Muscle layer of duodenum (tissue), 2 donors: ENCODE results near the gene RPL13.

Source experiments
- H3K27ac ChIP-seq: one replicate; pipeline ENCODE4 v1.7.0; 2013; ENCODE audit warnings: mild to moderate bottlenecking, low read length
- H3K27me3 ChIP-seq: one replicate; pipeline ENCODE4 v1.7.0; 2013; ENCODE audit warnings: low read depth, mild to moderate bottlenecking, control low read depth, low read length
- H3K36me3 ChIP-seq, 2 donors: one replicate each; pipeline ENCODE4 v1.7.0; 2013; ENCODE audit warnings: low read length in 2 of 2, control low read depth in 1 of 2, mild to moderate bottlenecking in 1 of 2; ENCODE audit not compliant: insufficient read depth in 2 of 2, control insufficient read depth in 1 of 2
- H3K4me1 ChIP-seq, 2 donors: one replicate each; pipeline ENCODE4 v1.7.0; 2013; ENCODE audit warnings: low read length in 2 of 2, mild to moderate bottlenecking in 2 of 2, control low read depth in 1 of 2, moderate library complexity in 1 of 2; ENCODE audit not compliant: insufficient read depth in 2 of 2, control insufficient read depth in 1 of 2
- H3K4me3 ChIP-seq, 2 donors: one replicate each; pipeline ENCODE4 v1.7.0; 2013; ENCODE audit warnings: low read length in 2 of 2, low read depth in 1 of 2, mild to moderate bottlenecking in 1 of 2
- H3K9me3 ChIP-seq, 2 donors: one replicate each; pipeline ENCODE4 v1.7.0; 2013; ENCODE audit warnings: low read length in 2 of 2, control low read depth in 1 of 2, mild to moderate bottlenecking in 1 of 2; ENCODE audit not compliant: control insufficient read depth in 1 of 2
- donor health status: healthy.

The RPL13 gene

GRCh38 chr16:89531821-89532526 lies 28.5 kb upstream of the RPL13 start:
- Histone ChIP-seq H3K4me1 (peaks cover 0 to 8% of the 10 kb centered on the region in 2 donors), H3K27ac (no peak overlapping the region)

DNA sequence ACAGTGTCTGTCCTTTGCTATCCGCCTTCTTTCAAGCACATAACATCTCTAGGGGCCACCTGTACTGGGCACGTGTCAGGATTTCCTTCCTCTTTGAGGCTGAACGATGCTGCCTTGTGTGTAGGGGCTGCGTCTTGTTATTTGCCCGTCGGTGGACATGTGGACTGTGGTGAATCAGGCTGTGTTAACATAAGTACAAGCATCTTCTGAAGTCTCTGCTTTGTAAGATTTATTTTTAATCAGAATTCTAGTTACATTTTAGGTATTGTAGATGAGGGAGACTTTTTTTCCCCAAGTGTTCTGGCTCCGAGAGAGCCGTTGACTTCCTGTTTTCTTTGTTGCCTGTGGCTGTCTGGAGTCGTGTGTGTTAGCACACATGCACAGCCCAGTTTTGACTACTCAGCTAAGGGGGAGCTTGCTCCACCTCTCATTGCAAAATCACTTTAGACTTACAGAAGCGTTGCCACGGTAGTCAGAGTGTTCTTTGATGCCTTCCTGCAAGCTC lies 26.2 kb upstream of the RPL13 start:
- H3K27me3 ChIP-seq, result no peaks in the 10 kb centered on the region
- peaks cover 0 to 12% of the 10 kb centered on the region in 2 donors for H3K4me1 ChIP-seq
- H3K9me3 ChIP-seq, result no peaks in the 10 kb centered on the region
- H3K4me3 ChIP-seq, result no peak overlapping the region
- peaks cover 30 to 79% of the 10 kb centered on the region in 2 donors for H3K36me3 ChIP-seq
- no peak overlapping the region for H3K27ac ChIP-seq

More at GRCh38 chr16:89531821-89532526, 28.5 kb upstream of the RPL13 start:
- Histone ChIP-seq H3K4me3 (no peak overlapping the region), H3K27me3 (no peaks in the 10 kb centered on the region), H3K9me3 (no peaks in the 10 kb centered on the region), H3K36me3 (peaks cover 39 to 82% of the 10 kb centered on the region in 2 donors)

DNA sequence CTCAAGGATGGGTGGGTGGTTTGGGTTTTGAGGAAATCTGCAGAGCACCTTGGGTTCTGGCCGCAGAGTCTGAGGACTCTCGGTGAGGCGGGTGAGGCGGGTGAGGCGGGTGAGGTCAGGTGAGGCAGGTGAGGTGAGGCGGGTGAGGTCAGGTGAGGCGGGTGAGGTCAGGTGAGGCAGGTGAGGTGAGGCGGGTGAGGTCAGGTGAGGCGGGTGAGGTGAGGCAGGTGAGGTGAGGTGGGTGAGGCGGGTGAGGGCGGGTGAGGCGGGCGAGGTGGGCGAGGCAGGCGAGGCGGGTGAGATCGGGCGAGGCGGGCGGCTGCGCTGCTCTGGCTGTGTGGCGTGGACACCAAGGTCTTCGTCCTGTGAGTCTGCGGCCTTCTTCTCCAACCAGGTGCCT lies 24.1 kb upstream of the RPL13 start:
- H3K27ac ChIP-seq, result no peak overlapping the region

DNA sequence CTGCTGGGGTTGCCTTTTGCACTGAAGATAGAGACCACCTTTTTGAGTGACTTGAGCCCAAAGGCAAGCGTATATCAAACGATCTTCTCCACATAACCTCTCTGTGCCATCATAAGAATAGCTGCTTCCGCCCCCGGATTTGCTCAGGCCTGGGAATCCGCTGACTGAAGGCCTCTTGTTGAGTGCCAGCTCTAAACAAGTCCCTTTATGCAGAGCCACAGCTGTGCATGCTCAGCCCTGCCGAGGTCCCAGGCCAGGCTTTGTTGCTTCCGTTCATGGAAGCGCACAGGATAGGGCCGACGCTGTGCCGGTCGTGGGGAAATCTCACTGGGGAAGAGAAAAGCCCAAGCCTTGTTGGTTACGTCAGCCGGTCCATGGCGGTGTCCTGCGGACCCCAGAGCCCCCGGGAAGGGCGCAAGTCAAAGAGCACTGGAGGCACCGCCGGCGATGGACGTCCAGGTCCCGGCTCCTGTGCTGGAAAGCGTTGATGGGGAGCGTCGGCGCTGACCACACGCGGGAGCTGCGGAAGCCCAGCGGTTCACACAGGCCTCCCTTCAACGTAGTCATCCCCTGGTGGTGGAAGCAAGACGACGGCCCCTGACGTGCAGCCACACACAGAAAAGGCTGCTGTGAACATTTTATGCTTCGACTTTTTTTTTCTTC lies 23.5 kb upstream of the RPL13 start:
- Histone ChIP-seq H3K36me3 (peaks cover 32 to 76% of the 10 kb centered on the region in 2 donors), H3K27me3 (no peaks in the 10 kb centered on the region), H3K4me1 (peaks cover 0 to 12% of the 10 kb centered on the region in 2 donors), H3K27ac (no peak overlapping the region), H3K9me3 (no peaks in the 10 kb centered on the region), H3K4me3 (no peak overlapping the region)

More for the DNA sequence above, 24.1 kb upstream of the RPL13 start:
- H3K9me3 ChIP-seq, result no peaks in the 10 kb centered on the region
- peaks cover 0 to 12% of the 10 kb centered on the region in 2 donors for H3K4me1 ChIP-seq
- H3K4me3 ChIP-seq, result no peak overlapping the region
- no peaks in the 10 kb centered on the region for H3K27me3 ChIP-seq
- H3K36me3 ChIP-seq, result peaks cover 30 to 76% of the 10 kb centered on the region in 2 donors

DNA sequence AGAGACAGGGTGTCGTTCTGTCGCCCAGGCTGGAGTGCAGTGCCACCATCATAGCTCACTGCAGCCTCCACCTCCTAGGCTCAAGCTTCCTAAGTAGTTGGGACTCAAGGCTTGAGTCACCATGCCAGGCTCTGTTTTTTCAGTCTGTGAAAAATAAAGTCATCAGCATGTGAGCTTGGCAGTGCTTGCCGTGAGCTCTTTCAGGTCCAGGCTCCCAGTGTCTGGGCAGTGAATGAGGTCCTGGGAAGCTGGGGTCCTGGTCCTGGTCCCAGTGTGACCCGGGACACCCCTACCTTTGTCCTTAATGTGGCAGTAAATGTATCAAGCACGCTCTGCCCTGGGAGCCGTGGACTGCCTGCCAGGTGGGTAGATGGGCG lies 22.9 kb upstream of the RPL13 start:
- no peak overlapping the region for H3K27ac ChIP-seq
- no peak overlapping the region for H3K4me3 ChIP-seq
- no peaks in the 10 kb centered on the region for H3K9me3 ChIP-seq
- H3K27me3 ChIP-seq, result no peaks in the 10 kb centered on the region
- peaks cover 0 to 12% of the 10 kb centered on the region in 2 donors for H3K4me1 ChIP-seq
- peaks cover 37 to 71% of the 10 kb centered on the region in 2 donors for H3K36me3 ChIP-seq

DNA sequence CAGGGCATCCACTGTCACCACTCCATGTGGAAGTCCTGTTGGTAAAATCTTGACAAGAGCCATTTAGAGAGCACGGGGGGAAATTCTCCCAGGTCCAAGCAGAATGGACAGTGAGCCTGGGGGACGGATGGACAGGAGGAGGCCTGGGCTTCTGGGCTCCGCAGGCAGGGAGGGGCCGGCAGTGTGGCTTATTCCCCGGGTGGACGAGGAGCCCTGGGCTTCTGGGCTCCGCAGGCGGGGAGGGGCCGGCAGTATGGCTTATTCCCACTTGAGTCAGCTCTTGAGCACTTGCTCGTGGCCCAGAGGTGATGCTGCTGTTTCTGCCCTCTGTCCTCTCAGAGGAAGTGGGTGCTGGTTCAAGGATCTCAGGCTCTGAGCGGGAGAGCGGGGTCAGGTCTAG lies 22.2 kb upstream of the RPL13 start:
- peaks cover 0 to 12% of the 10 kb centered on the region in 2 donors for H3K4me1 ChIP-seq
- H3K27me3 ChIP-seq, result no peaks in the 10 kb centered on the region
- H3K27ac ChIP-seq, result no peak overlapping the region
- H3K36me3 ChIP-seq, result peaks cover 37 to 63% of the 10 kb centered on the region in 2 donors
- H3K4me3 ChIP-seq, result no peak overlapping the region
- no peaks in the 10 kb centered on the region for H3K9me3 ChIP-seq

- no peak overlapping the region for H3K4me3 ChIP-seq
- H3K9me3 ChIP-seq, result no peaks in the 10 kb centered on the region
- peaks cover 0 to 4% of the 10 kb centered on the region in 2 donors for H3K4me1 ChIP-seq
- no peaks in the 10 kb centered on the region for H3K27me3 ChIP-seq
- peaks cover 20 to 55% of the 10 kb centered on the region in 2 donors for H3K36me3 ChIP-seq
- H3K27ac ChIP-seq, result no peak overlapping the region
Observed at GRCh38 chr16:89540557-89540956, 19.9 kb upstream of the RPL13 start.

DNA sequence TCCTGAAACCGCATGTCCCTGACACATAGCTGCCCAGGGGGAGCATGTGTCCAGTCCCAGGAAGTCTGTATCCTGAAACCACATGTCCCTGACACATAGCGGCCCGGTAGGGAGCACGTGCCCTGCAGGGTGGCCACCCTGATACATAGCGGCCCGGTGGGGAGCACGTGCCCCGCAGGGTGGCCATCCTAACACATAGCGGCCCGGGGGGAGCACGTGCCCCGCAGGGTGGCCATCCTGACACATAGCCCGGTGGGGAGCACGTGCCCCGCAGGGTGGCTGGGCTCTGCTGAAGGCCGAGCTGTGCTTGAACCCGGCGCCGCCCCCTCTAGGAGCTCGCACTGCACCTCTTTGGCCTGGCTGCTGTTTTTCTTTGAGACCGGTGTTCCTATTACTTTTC lies 18.7 kb upstream of the RPL13 start:
- no peaks in the 10 kb centered on the region for H3K27me3 ChIP-seq
- H3K36me3 ChIP-seq, result peaks cover 19 to 63% of the 10 kb centered on the region in 2 donors
- no peaks in the 10 kb centered on the region for H3K9me3 ChIP-seq
- H3K4me3 ChIP-seq, result no peak overlapping the region
- peaks cover 0 to 4% of the 10 kb centered on the region in 2 donors for H3K4me1 ChIP-seq
- no peak overlapping the region for H3K27ac ChIP-seq

DNA sequence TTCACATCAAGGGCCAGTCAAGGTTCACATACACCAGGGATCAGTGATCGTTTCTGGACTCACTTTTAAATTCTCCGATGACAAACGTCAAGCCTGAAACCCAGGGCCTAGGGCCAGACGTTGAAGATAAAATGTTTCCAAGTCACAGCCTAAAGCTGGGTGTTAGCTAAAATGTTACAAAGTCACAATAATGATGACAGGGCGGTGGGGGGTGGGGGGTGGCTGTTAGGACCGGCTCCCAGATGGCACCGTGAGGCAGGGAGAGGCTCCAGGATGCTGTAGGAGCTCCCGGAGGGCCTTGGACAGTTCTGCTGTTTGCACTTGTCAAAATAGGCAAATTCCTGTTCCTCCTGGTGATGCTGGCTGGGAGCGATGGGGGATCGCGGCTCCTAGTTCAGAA lies 16.4 kb upstream of the RPL13 start:
- no peaks in the 10 kb centered on the region for H3K4me1 ChIP-seq
- no peaks in the 10 kb centered on the region for H3K9me3 ChIP-seq
- no peaks in the 10 kb centered on the region for H3K27me3 ChIP-seq
- peaks cover 23 to 67% of the 10 kb centered on the region in 2 donors for H3K36me3 ChIP-seq
- no peak overlapping the region for H3K4me3 ChIP-seq
- no peak overlapping the region for H3K27ac ChIP-seq

GRCh38 chr16:89544713-89545043 lies 15.8 kb upstream of the RPL13 start:
- Histone ChIP-seq H3K9me3 (no peaks in the 10 kb centered on the region), H3K4me1 (no peaks in the 10 kb centered on the region), H3K36me3 (peaks cover 23 to 73% of the 10 kb centered on the region in 2 donors), H3K27ac (no peak overlapping the region), H3K4me3 (no peak overlapping the region), H3K27me3 (no peaks in the 10 kb centered on the region)

DNA sequence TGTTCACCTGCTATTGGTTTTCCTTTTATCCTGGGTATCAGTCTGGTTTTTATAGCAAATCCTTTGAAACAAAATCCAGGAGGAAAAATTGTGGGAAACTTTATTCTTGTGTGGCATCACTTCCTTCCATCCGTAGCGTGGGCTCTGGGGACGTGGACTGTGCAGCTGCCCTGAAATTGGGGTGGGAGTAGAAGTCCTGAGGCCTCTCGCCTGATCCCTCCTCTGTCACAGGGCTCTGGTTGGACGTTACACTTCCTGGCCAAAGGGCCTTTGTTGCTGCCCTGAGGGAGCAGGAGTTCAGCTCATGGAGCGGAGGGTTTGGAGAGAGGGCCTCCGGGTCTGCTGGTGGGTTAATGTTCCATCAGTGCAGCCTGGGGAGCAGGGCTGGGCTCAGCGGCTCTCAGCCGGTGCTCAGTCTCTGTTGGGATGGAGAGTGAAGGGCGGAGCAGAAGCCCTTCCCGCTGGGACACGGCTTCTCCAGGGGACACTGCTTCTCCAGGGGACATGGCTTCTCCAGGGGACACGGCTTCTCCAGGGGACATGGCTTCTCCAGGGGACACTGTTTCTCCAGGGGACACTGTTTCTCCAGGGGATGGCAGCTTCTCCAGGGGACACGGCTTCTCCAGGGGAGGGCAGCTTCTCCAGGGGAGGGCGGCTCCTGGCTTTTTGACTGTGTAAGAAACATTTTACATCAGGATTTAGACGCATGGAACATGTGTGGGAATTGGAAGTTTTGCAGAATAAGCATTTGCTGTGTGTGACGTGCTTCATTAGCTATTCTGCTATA lies 15.2 kb upstream of the RPL13 start:
- H3K4me1 ChIP-seq, result no peaks in the 10 kb centered on the region
- H3K27me3 ChIP-seq, result no peaks in the 10 kb centered on the region
- H3K36me3 ChIP-seq, result peaks cover 23 to 73% of the 10 kb centered on the region in 2 donors
- H3K27ac ChIP-seq, result no peak overlapping the region
- no peaks in the 10 kb centered on the region for H3K9me3 ChIP-seq
- no peak overlapping the region for H3K4me3 ChIP-seq
